ENCODE results near the gene PPP6R3. TPM values are rescaled to one million over a fixed set of nuclear protein-coding genes. Genes with fewer than 3 reads are reported as not detected.
A peak's percentile ranks its signal among the peaks of the same experiment; 100 is the strongest.

The PPP6R3 gene
- total RNA-seq, 1 experiment from 2014 or later, result 129 TPM

- H3K4me1 ChIP-seq (replicated peaks; ENCODE audit: insufficient read depth), result peaks cover 25% of the 10 kb centered on the region
- no peaks in the 10 kb centered on the region for H3K9me2 ChIP-seq (ENCODE audit: insufficient read depth)
- no peak overlapping the region for H3K4me3 ChIP-seq
- no peak overlapping the region for H3K4me2 ChIP-seq
- intact Hi-C loops (cut with micrococcal nuclease; ENCODE audit: unreplicated experiment), result no loop called here
- no peaks in the 10 kb centered on the region for H3K27me3 ChIP-seq (ENCODE audit: insufficient read depth, low read depth)
- H3K79me2 ChIP-seq (ENCODE audit: low read depth), result peaks cover 69% of the 10 kb centered on the region
- H3K36me3 ChIP-seq (ENCODE audit: low read depth), result peaks cover 38% of the 10 kb centered on the region
- BruUV-seq (replicated peaks), result no TSS peak
- no peak for DNase-seq
- no peak overlapping the region for H3K27ac ChIP-seq
- POLR2A ChIA-PET (ENCODE audit: unreplicated experiment), result no interaction called here
- no peaks in the 10 kb centered on the region for H3K9me3 ChIP-seq (ENCODE audit: insufficient read depth, low read depth)
- peaks cover 66% of the 10 kb centered on the region for H4K20me1 ChIP-seq (ENCODE audit: insufficient read depth)
- TF ChIP-seq EZH2 (IDR thresholded peaks at IDR 0.05; ENCODE audit: low read depth) (no peak), CTCF (conservative IDR thresholded peaks at IDR 0.05) (no peak)
- CTCF ChIA-PET, result no interaction called here
- H2AFZ ChIP-seq, result no peak overlapping the region
- peaks cover 37% of the 10 kb centered on the region; the same call in 1 of the 2 replicates for H3F3A ChIP-seq (ENCODE audit: insufficient read depth, low read depth)
Observed at GRCh38 chr11:68543594-68543993, 83.0 kb downstream of the PPP6R3 start.

GRCh38 chr11:68545347-68545746 lies 84.8 kb downstream of the PPP6R3 start:
- no peak for TF ChIP-seq EZH2 (IDR thresholded peaks at IDR 0.05; ENCODE audit: low read depth)
- no peak for TF ChIP-seq CTCF (conservative IDR thresholded peaks at IDR 0.05)
- H3K79me2 ChIP-seq (ENCODE audit: low read depth), result peaks cover 62% of the 10 kb centered on the region
- BruUV-seq (replicated peaks), result no TSS peak

GRCh38 chr11:68545796-68546195 lies 85.2 kb downstream of the PPP6R3 start:
- peak in 1 of 2 experiments; percentile 39 for DNase-seq
- Histone ChIP-seq H3K4me1 (replicated peaks; ENCODE audit: insufficient read depth) (peaks cover 25% of the 10 kb centered on the region), H3K36me3 (ENCODE audit: low read depth) (peaks cover 45% of the 10 kb centered on the region; the same call in 1 of the 2 replicates), H3F3A (ENCODE audit: insufficient read depth, low read depth) (peaks cover 37% of the 10 kb centered on the region), H3K79me2 (ENCODE audit: low read depth) (peaks cover 62% of the 10 kb centered on the region), H4K20me1 (ENCODE audit: insufficient read depth) (peaks cover 71% of the 10 kb centered on the region), H3K27me3 (ENCODE audit: insufficient read depth, low read depth) (no peaks in the 10 kb centered on the region), H3K9me3 (ENCODE audit: insufficient read depth, low read depth) (no peaks in the 10 kb centered on the region), H3K4me3 (no peak overlapping the region), H3K9me2 (ENCODE audit: insufficient read depth) (no peaks in the 10 kb centered on the region), H3K4me2 (peak overlapping the region; percentile 15), H2AFZ (no peak overlapping the region), H3K27ac (peak overlapping the region; percentile 4; the same call in 1 of the 2 replicates)
- ChIA-PET CTCF (no interaction called here), POLR2A (ENCODE audit: unreplicated experiment) (no interaction called here)
- intact Hi-C loops (cut with micrococcal nuclease; ENCODE audit: unreplicated experiment), result no loop called here
- no peak for TF ChIP-seq CTCF (conservative IDR thresholded peaks at IDR 0.05)
- no peak for TF ChIP-seq EZH2 (IDR thresholded peaks at IDR 0.05; ENCODE audit: low read depth)
- no TSS peak for BruUV-seq (replicated peaks)

More at GRCh38 chr11:68545347-68545746, 84.8 kb downstream of the PPP6R3 start:
- DNase-seq, result no peak
- intact Hi-C loops (cut with micrococcal nuclease; ENCODE audit: unreplicated experiment), result no loop called here
- Histone ChIP-seq H3K4me2 (peak overlapping the region; percentile 15), H3K36me3 (ENCODE audit: low read depth) (peaks cover 42% of the 10 kb centered on the region; the same call in 1 of the 2 replicates), H3K4me1 (replicated peaks; ENCODE audit: insufficient read depth) (peaks cover 25% of the 10 kb centered on the region), H3K4me3 (no peak overlapping the region), H3K27ac (no peak overlapping the region), H2AFZ (no peak overlapping the region), H3K9me2 (ENCODE audit: insufficient read depth) (no peaks in the 10 kb centered on the region), H4K20me1 (ENCODE audit: insufficient read depth) (peaks cover 70% of the 10 kb centered on the region), H3F3A (ENCODE audit: insufficient read depth, low read depth) (peaks cover 37% of the 10 kb centered on the region), H3K27me3 (ENCODE audit: insufficient read depth, low read depth) (no peaks in the 10 kb centered on the region), H3K9me3 (ENCODE audit: insufficient read depth, low read depth) (no peaks in the 10 kb centered on the region)
- ChIA-PET CTCF (no interaction called here), POLR2A (ENCODE audit: unreplicated experiment) (no interaction called here)
